K562 (cell line): ENCODE results near the gene ENTREP3. TPM values are rescaled to one million over a fixed set of nuclear protein-coding genes. Genes with fewer than 3 reads are reported as not detected.

Source experiments
- HEY1 ChIP-seq: fragments of 250-450 bp; sonication (Bioruptor Pico); IDR thresholded peaks from 2 replicates; pipeline ENCODE4 v1.5.0; 2020; ENCODE audit warnings: mild to moderate bottlenecking, moderate library complexity, borderline replicate concordance
- LCOR ChIP-seq: sonication (generic); formaldehyde crosslinking; IDR thresholded peaks from 2 replicates; pipeline ENCODE4 v1.8.0; 2022; ENCODE audit warnings: mild to moderate bottlenecking, missing genetic modification reagents
- MCM7 ChIP-seq, 2 experiments: fragments of 450-650 bp; IDR thresholded peaks; 2 replicates each; pipeline ENCODE4 v1.6.1; 2016 to 2018
- NEUROD1 ChIP-seq: fragments of 150-350 bp; IDR thresholded peaks from 2 replicates; pipeline ENCODE4 v1.6.1; 2014; ENCODE audit warnings: borderline replicate concordance, low read length, low read depth; ENCODE audit not compliant: partially characterized antibody
- PRPF4 ChIP-seq: fragments of 200-400 bp; formaldehyde crosslinking; IDR thresholded peaks from one replicate; pipeline ENCODE4 v1.6.1; 2017; ENCODE audit warnings: low read length, low read depth, mild to moderate bottlenecking; ENCODE audit not compliant: insufficient read depth, poor library complexity, severe bottlenecking
- SMC3 ChIP-seq: conservative IDR thresholded peaks from 2 replicates; pipeline ENCODE4 v1.6.1; 2011; ENCODE audit warnings: low read depth, low read length, improper control_type of control experiment; ENCODE audit not compliant: insufficient read depth
- polyA plus RNA-seq, 8 experiments: library from polyadenylated mRNA; depleted of rRNA in 4 of 8; stranded (reverse) in 5 of 8; unstranded in 3 of 8; fragments of >200 nt; fragmentation: Nextera tagmentation in 2 of 8; fragmentation: Illumina TruSeq in 1 of 8; extraction: Ambion mirVana in 2 of 8; extraction: Trizol in 1 of 8; gene quantifications; 2 replicates each; pipeline versions ENCODE4 v1.2.1 to v1.2.3, GENCODE V29; 2011 to 2014; ENCODE audit warnings: inconsistent platforms in 1 of 8, missing spikeins in 1 of 8
- total RNA-seq, 7 experiments: library from RNA; depleted of rRNA in 6 of 7; stranded (reverse); fragments of >200 nt in 6 of 7; fragmentation: Illumina TruSeq in 2 of 7; extraction: Trizol in 2 of 7; gene quantifications; 2 replicates each; pipeline versions ENCODE4 v1.2.1 to v1.2.3, GENCODE V29; 2011 to 2021; ENCODE audit warnings: low replicate concordance in 1 of 7
- TF ChIP-seq, protein P1 (sequence below), 2 experiments: fragments of 450-650 bp; IDR thresholded peaks; 2 replicates each; pipeline ENCODE4 v1.6.1; 2016
- TF ChIP-seq, protein P2 (sequence below): fragments of 450-650 bp; IDR thresholded peaks from 2 replicates; pipeline ENCODE4 v1.7.1; 2018; ENCODE audit warnings: mild to moderate bottlenecking, low read depth; ENCODE audit not compliant: partially characterized antibody

ENTREP3 gene
- total and polyA plus RNA-seq, 9 of the 15 experiments (the other 6 are each of a cell fraction or from before 2014, with no cell fraction given), result 1.9 to 41.8 (median 5.9) TPM

DNA sequence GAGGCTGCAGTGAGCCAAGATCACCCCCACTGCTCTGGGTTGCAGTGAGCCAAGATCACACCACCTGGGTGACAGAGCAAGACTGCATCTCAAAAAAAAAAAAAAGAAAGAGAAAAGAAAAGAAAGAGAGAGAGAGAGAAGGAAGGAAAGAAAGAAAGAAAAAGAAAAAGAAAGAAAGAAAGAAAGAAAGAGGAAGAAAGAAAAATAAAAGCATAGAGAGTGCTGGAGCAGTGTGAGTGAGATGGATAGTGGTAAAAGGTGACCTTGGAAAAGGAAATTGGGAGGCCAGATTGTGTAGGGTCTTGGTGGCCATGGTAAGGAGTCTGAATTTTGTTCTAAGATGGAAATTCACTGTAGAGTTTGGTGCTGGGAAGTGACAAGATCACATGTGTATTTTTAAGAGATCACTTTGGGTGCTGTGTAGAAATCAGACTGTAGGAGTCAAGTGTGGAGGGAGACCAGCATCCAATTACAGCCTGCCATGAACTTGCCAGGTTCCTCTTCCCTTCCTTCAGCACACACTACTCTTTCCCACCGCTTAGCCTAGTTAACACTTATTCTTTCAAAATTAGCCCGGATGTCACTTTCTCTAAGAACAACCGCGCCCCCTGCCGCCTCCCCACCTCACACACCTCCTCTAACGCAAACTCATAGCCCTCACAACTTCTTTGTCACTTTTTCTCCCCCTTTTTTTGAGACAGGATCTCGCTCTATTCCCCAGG is 28.9 kb downstream of the ENTREP3 start (continued):
- TF ChIP-seq, protein P1, sequence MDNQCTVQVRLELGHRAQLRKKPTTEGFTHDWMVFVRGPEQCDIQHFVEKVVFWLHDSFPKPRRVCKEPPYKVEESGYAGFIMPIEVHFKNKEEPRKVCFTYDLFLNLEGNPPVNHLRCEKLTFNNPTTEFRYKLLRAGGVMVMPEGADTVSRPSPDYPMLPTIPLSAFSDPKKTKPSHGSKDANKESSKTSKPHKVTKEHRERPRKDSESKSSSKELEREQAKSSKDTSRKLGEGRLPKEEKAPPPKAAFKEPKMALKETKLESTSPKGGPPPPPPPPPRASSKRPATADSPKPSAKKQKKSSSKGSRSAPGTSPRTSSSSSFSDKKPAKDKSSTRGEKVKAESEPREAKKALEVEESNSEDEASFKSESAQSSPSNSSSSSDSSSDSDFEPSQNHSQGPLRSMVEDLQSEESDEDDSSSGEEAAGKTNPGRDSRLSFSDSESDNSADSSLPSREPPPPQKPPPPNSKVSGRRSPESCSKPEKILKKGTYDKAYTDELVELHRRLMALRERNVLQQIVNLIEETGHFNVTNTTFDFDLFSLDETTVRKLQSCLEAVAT (IDR thresholded peaks at IDR 0.05), result peak; percentile 37 to 58; a peak in 3 of 4 replicates
- TF ChIP-seq NEUROD1, result peak; percentile 68
- TF ChIP-seq SMC3, result peak; percentile 25; the same call in 1 of the 2 replicates
- TF ChIP-seq PRPF4, result no peak
- TF ChIP-seq LCOR (CRISPR knock-in tag), result 0 out of 2 replicates have a peak, but pooled peaks have one; percentile 44
- no peak for TF ChIP-seq HEY1 (CRISPR knock-in tag)
- TF ChIP-seq, protein P2, sequence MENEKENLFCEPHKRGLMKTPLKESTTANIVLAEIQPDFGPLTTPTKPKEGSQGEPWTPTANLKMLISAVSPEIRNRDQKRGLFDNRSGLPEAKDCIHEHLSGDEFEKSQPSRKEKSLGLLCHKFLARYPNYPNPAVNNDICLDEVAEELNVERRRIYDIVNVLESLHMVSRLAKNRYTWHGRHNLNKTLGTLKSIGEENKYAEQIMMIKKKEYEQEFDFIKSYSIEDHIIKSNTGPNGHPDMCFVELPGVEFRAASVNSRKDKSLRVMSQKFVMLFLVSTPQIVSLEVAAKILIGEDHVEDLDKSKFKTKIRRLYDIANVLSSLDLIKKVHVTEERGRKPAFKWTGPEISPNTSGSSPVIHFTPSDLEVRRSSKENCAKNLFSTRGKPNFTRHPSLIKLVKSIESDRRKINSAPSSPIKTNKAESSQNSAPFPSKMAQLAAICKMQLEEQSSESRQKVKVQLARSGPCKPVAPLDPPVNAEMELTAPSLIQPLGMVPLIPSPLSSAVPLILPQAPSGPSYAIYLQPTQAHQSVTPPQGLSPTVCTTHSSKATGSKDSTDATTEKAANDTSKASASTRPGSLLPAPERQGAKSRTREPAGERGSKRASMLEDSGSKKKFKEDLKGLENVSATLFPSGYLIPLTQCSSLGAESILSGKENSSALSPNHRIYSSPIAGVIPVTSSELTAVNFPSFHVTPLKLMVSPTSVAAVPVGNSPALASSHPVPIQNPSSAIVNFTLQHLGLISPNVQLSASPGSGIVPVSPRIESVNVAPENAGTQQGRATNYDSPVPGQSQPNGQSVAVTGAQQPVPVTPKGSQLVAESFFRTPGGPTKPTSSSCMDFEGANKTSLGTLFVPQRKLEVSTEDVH, result no peak
- TF ChIP-seq MCM7 (IDR thresholded peaks at IDR 0.05), result 0 out of 4 replicates have a peak, but pooled peaks of 1 of the 2 experiments have one; percentile 51
- TF ChIP-seq, all 486 proteins: peak for 77
